NCI-H1105 treated with DMSO at 0.1 percent for 48 hours (cell line): ENCODE measurements around the gene ATAD3B.
"Not testable (repeated sequence)": the region's sequence is repeated elsewhere in the genome, so short reads cannot be mapped to it uniquely, and the experiment has no call there.

ENCODE experiments used
- DNase-seq: peaks from one replicate; lab custom pipeline; 2025; lab: John Stamatoyannopoulos, UW

Gene ATAD3B

GRCh38 chr1:1432951-1433803, 38.4 kb upstream of the ATAD3B start:
- no peak for DNase-seq

DNA sequence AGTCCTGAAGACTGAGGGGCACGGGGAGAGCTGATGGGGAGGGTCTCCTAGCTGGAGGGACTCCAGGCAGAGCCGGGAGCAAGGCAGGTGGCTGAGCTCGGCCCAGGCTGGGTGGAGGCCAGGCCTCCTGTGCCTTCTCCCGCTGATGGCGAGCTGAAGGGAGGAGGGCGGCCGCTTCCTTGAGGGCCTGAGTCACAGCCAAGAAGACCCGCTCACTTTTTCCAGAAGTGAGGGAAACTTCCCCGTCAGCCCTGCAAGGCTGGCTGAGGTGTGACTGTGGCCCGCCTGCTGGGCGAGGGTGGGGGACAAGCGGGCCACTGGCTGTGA, 37.8 kb upstream of the ATAD3B start:
- no peak for DNase-seq

- DNase-seq, result no peak
Observed at GRCh38 chr1:1434131-1434823, 37.3 kb upstream of the ATAD3B start.

DNA sequence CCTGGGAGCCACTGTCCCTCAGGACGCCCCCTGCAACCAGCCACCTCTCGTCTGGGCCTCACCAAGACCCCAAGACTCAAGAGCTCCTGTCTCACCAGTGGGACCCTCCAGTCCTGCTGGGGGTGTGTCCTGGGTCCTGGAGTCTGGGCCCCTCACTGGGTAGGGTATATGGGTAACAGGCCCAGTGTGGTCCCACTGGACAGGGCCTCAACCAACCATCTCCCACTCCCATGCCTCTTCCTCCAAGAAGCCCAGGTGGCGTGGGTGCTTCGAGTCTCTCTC, 36.8 kb upstream of the ATAD3B start:
- DNase-seq, result no peak

- DNase-seq, result peak; percentile 52
Observed at GRCh38 chr1:1435106-1435903, 36.3 kb upstream of the ATAD3B start, which contains the start of gene VWA1. Gene VWA1, plus strand, starts transcription at chr1:1435690. Its CDS starts 59 bp downstream, at chr1:1435749.

GRCh38 chr1:1435911-1436629, 35.5 kb upstream of the ATAD3B start:
- DNase-seq, result no peak

DNA sequence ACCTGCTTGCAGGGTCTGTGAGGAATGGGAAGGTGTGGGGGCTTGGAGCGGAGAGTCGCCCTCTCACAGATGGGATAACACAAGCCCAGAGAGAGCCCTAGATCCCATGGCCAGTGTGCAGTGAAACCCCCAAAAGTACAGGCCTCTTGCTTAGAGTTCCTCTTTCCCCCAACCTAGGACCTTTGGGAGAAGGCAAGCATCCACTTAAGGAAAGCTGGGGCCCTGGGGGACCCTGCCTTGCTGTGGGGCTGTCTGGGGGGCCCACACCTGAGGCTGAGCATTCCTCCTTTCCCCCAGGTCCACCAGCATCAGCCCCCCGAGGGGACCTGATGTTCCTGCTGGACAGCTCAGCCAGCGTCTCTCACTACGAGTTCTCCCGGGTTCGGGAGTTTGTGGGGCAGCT, 34.9 kb upstream of the ATAD3B start:
- no peak for DNase-seq

- DNase-seq, result no peak
Observed at GRCh38 chr1:1437033-1437903, 34.3 kb upstream of the ATAD3B start.

- DNase-seq, result no peak
Observed at GRCh38 chr1:1437904-1438376, 33.6 kb upstream of the ATAD3B start.

DNA sequence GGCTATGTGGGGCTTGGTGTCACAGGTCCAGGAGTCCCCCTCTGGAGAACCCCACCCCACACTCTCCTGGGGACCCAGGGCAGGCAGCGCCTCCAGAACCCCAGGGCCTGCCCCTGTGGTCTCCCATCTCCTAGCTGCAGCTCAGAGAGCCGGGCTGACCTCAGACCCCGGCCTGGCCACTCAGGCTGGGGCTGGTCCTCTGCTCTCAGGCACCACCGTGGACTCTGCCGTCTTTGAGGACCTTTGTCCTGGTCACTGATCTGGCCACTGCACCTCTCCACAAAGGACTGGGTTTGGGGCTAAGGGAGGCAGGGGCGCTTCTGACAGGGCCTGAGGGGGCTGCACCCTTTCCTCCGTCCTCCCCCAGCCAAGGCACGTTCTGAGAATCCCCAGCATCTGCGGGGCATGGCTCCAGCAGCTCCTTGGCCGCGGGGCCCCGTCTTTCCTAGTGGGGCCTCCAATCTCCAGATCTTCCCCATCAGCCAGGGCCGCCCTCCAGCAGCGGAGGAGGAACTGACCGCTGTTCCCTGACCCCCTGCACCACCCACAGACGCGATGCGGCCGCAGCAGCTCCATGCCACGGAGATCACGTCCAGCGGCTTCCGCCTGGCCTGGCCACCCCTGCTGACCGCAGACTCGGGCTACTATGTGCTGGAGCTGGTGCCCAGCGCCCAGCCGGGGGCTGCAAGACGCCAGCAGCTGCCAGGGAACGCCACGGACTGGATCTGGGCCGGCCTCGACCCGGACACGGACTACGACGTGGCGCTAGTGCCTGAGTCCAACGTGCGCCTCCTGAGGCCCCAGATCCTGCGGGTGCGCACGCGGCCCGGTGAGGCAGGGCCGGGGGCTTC, 32.8 kb upstream of the ATAD3B start:
- DNase-seq, result no peak

DNA sequence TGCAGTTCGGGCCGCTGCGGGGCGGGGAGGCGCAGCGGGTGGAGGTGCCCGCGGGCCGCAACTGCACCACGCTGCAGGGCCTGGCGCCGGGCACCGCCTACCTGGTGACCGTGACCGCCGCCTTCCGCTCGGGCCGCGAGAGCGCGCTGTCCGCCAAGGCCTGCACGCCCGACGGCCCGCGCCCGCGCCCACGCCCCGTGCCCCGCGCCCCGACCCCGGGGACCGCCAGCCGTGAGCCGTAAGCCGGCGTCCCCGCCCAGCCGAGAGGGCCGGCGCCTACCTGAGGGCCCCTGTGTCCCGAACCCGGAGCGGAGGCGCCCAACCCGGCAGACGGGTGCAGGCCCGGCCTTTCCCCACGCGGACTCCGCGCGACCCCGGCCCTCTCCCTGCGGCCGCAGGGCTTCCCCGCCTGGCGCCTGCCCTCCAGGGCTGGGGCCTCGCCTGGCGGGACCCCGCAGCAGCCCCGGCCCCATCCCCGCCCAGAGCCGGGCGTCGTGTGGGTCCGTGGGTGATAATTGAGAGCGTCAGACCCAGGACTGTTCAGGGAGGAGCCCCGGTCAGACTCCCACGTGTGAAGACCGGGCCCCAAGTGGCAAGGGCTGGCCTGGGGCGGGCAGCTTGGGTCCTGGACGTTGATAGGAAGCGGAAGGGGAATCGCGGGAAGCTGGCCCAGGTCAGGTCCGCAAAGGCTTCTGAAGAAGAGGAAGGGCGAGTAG, 31.9 kb upstream of the ATAD3B start:
- no peak for DNase-seq

- no peak for DNase-seq
Observed at GRCh38 chr1:1440262-1441001, 31.1 kb upstream of the ATAD3B start.

GRCh38 chr1:1441002-1441888, 30.3 kb upstream of the ATAD3B start:
- no peak for DNase-seq

DNA sequence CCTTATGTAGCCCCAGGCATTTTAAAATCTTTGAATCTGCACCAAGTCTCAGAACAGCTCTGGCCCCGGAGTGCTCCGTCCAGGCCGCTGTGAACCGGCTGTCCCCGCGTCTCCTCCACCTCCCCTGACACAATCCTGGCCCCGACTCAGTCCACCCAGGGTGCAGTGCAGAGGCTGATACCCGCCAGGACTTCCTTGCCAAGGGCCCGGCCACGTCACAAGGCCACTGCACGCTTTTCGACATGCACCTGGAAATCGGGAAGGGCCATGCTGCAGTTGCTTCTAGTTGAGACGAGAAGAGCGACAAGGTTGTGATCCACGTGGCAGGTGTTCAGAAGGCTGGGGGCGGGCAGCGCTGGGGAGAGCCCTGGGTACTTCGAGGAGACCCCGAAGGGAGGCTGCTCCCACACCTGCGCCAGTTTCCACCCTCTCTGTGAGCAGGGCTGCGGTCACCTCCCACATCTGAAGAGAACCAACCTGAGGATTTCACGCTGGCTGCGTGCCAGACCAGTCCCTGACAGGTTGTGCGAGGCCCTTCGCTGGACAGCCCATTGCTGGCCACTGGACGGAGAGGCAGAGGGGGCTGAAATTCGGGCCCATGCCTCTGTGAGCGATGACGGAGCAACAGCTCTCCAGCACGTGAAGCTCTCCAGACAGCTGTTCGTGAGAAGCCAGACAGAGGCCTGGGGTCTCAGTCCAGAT, 29.3 kb upstream of the ATAD3B start:
- no peak for DNase-seq

DNA sequence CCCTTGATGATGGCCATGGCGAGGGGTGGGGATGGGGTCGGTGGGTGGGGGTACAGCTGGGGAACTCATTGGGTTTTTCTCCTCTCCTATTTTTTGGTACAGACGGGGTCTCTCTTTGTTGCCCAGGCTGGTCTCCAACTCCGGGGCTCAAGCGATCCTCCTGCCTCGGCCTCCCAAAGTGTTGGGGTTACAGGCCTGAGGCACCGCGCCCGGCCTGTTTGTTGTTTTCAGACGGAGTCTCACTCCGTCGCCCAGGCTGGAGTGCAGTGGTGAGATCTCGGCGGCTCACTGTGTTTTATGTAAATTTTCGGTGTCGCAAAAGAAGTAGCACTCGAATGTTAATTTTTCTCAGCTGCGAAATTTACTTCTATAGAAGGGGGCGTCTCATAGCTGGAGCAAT, 24.9 kb upstream of the ATAD3B start:
- not testable (repeated sequence) for DNase-seq

DNA sequence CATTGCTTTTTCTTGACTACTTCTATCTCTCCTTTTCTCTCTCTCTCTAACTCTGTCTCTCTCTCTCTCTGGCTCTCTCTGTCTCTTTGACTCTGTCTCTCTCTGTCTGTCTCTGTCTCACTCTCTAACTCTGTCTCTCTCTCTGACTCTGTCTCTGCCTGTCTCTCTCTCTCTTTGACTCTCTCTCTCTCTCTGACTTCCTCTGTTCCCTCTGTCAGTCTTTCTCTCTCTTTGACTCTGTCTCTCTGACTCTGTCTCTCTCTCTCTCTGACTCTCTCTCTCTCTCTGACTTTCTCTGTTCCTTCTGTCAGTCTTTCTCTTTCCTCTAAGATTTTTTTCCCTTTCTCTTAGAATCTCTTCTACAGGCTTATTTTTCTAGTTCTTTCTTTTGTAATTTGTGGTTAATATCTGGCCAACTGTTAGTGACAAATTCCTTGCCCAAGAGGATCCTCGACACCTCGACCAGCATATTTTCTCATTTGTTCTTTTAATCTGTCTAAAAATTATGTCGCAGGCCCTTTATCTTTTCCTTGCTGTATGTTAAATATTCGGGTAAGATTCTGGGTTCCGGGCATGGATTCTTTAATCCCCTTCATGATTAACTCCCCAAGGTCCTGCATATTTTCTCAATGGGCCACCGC, 22.3 kb upstream of the ATAD3B start, which contains the start of gene ATAD3C:
TSS of gene ATAD3C (plus strand) at position 591 of the 641 bp plus-strand sequence. CDS start 995 bp downstream, outside the sequence.
- no peak for DNase-seq
